ENCODE results near the gene ATG9A.

ATG9A gene

GRCh38 chr2:219221957-219222518, 7.4 kb downstream of the ATG9A start:
- DNase-seq (ENCODE audit: low read depth), result no peak

- no peak for DNase-seq (ENCODE audit: low read depth)
Measured at GRCh38 chr2:219220652-219221402, 8.6 kb downstream of the ATG9A start.

GRCh38 chr2:219219784-219220532, 9.5 kb downstream of the ATG9A start:
- DNase-seq (ENCODE audit: low read depth), result no peak

- peak; percentile 84 for DNase-seq (ENCODE audit: low read depth)
Measured at GRCh38 chr2:219218732-219219701, 10.4 kb downstream of the ATG9A start, which contains the start of gene ABCB6. ABCB6 (minus strand) TSS chr2:219218958; CDS start chr2:219218673, 285 bp downstream.

- DNase-seq (ENCODE audit: low read depth), result no peak
Measured at GRCh38 chr2:219218217-219218731, 11.2 kb downstream of the ATG9A start.

GRCh38 chr2:219216535-219216915, 12.9 kb downstream of the ATG9A start:
- DNase-seq (ENCODE audit: low read depth), result no peak

GRCh38 chr2:219215871-219216534, 13.4 kb downstream of the ATG9A start:
- DNase-seq (ENCODE audit: low read depth), result no peak

GRCh38 chr2:219214786-219215185, 14.7 kb downstream of the ATG9A start:
- no peak for DNase-seq (ENCODE audit: low read depth)

GRCh38 chr2:219214141-219214540, 15.3 kb downstream of the ATG9A start:
- no peak for DNase-seq (ENCODE audit: low read depth)

- DNase-seq (ENCODE audit: low read depth), result no peak
Measured at GRCh38 chr2:219213486-219214071, 15.9 kb downstream of the ATG9A start.

- no peak for DNase-seq (ENCODE audit: low read depth)
Measured at GRCh38 chr2:219213026-219213415, 16.4 kb downstream of the ATG9A start.

- DNase-seq (ENCODE audit: low read depth), result no peak
Measured at GRCh38 chr2:219210886-219211362, 18.5 kb downstream of the ATG9A start.

GRCh38 chr2:219210196-219210885, 19.1 kb downstream of the ATG9A start:
- no peak for DNase-seq (ENCODE audit: low read depth)

GRCh38 chr2:219209236-219210195, 19.9 kb downstream of the ATG9A start:
- DNase-seq (ENCODE audit: low read depth), result no peak

- DNase-seq (ENCODE audit: low read depth), result no peak
Measured at GRCh38 chr2:219207884-219208740, 21.3 kb downstream of the ATG9A start.

GRCh38 chr2:219207134-219207883, 22.1 kb downstream of the ATG9A start:
- no peak for DNase-seq (ENCODE audit: low read depth)

Data from activated T-helper 9 cell treated with anti-CD3 and anti-CD28 coated beads, Interleukin-2, amount 50 U/mL, for 16 hours (primary cell).